GM18861 (cell line): ENCODE measurements around the gene FNTB.
"Not testable (repeated sequence)": the region's sequence is repeated elsewhere in the genome, so short reads cannot be mapped to it uniquely, and the experiment has no call there.

ENCODE experiments used
- ATAC-seq: cut with Tn5 transposase; IDR thresholded peaks from one replicate; pipeline ENCODE4 v1.9.1; 2021; ENCODE audit not compliant: unreplicated experiment

The FNTB gene

DNA sequence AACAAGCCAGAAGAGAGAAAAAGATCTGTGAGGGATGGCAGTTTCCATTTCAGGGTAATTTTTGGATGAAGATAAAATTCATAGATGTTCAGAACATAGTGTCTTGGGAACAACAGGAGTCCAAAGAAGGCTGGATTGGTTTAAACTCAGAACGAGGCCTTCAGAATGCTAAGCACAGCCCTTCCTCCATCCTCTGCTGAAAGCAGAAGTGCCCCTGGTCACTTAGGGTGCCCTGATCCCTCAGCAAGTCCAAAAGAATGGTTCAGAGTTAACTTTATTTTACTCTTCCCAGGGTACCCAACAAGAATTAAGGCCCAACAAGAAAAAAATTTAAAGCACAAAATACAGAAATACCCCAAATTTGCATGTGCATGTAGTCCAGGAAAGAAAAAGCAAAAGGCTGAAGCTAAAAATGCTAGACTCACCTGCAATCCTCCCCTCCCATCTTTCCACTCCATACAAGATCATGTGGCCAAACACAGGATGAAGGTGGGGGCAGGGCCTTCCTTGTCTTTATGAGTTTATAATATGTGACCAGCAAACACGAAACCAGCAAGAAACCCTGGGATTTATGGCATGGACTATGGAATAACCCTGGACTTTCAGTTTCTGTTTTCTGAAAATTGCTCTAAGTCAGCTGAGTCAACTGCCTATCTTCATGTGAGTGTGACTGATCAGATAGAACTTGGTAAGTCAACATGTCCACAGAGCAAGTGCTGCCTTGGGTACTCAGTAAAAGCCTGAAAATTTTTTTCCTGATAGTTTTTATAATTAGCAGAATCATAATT is 94.5 kb downstream of the FNTB start:
- ATAC-seq = no peak

- no peak for ATAC-seq
Measured at GRCh38 chr14:65082930-65083329, 96.2 kb downstream of the FNTB start.

DNA sequence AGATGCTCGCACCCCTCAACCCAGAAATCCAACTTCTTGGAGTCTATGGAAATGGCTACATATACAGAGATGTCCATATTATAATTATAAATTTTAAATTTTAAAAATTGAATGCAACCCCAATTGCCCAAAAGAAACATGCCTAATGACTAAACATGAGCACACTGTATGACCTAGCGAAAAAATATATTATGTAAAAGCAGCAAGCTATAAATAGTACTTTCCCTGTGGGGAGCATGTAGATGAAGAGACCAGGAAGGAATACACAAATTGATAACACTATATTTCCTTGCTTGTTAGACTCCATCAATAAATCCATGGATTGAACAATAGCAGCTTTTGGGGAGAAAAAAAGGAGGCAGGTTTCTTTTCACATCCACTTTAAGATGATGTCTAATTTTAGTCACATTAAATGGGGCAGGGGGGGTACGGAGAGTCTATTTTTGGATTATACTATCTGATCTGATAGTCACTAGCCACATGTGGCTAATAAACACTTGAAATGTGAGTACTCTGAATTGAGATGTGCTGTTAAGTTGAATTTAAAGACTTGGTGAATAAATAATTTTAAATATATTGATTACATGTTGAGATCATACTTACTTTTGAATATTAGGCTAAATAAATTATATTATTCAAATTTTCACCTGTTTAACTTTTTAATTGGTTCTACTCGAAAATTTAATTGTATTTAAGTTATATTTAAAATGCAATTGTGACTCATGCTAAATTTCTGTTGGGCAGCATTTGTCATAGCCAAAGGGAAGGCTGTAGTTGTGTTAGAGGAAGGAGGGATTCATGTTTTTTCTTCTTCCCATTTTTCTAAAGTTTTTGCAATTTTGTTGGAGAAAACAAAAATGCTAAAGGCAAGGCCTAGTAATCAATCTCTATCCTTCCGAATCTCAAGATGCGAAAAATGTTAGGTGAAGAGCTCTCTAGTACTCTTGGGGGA is 98.1 kb downstream of the FNTB start:
- no peak for ATAC-seq

DNA sequence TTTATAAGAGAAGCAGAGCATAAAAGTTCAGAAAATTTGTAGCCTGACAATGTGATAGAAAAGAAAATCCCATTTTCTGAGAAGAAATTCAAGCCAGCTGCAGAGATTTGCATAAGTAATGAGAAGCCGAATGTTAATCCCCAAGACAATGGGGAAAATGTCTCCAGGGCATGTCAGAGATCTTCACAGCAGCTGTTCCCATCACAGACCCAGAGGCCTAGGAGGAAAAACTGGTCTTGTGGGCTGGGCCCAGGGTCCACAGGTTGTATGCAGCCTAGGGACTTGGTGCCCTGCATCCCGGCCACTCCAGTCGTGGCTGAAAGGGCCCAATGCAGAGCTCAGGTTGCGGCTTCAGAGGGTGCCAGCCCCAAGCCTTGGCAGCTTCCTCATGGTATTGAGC is 100.0 kb downstream of the FNTB start:
- ATAC-seq = not testable (repeated sequence)

DNA sequence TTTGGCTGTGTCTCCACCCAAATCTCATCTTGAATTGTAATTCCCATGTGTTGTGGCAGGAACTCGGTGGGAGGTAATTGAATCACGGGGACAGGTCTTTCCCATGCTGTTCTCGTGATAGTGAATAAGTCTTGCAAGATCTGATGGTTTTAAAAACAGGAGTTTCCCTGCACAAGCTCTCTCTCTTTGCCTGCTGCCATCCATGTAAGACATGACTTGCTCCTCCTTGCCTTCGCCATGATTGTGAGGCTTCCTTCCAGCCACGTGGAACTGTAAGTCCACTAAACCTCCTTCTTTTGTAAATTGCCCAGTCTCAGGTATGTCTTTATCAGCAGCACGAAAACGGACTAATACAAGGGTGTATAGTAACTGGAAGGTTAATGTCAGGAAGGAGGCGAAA is 101.1 kb downstream of the FNTB start:
- not testable (repeated sequence) for ATAC-seq

DNA sequence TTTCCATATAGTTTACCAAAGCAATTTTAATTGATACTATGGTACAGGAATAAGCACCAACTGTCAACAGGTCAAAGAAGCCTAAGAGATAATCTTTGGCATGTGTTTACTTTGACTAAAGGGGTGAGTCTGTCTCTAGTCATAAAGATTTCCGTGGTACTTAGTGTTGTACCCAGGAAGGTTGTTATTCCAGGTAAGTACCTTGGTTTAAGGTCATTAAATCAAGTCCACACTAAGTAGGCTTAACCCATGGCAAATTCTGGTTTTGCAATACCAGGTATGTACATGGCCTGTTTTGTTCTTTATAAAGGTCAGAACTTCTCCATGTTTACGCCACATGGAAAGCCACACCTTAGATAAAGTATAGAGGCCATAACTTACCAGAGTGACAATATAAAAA is 105.7 kb downstream of the FNTB start:
- ATAC-seq = no peak

- no peak for ATAC-seq
Measured at GRCh38 chr14:65095633-65096205, 109.0 kb downstream of the FNTB start.

GRCh38 chr14:65096323-65097089 is 109.8 kb downstream of the FNTB start:
- ATAC-seq = no peak

DNA sequence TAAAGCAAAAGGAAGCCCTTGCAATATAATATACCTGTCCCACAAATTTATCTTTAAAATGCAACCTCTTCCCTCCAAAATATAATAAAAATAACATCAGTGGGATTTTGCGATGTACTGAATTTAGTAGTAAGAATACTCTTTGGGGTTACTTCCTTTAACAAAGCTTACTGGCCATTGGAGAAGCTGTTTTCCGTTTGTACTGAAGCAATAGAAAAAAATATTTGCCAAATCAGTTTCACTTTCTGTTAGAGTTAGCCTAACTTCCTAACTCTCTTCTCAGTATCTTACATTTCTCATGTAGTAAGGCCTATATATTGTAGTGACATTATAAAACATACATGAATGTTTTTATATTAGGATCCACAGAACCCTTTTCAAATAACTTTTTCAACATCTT is 111.9 kb downstream of the FNTB start:
- no peak for ATAC-seq

GRCh38 chr14:65100922-65101541 is 114.3 kb downstream of the FNTB start:
- ATAC-seq = no peak

DNA sequence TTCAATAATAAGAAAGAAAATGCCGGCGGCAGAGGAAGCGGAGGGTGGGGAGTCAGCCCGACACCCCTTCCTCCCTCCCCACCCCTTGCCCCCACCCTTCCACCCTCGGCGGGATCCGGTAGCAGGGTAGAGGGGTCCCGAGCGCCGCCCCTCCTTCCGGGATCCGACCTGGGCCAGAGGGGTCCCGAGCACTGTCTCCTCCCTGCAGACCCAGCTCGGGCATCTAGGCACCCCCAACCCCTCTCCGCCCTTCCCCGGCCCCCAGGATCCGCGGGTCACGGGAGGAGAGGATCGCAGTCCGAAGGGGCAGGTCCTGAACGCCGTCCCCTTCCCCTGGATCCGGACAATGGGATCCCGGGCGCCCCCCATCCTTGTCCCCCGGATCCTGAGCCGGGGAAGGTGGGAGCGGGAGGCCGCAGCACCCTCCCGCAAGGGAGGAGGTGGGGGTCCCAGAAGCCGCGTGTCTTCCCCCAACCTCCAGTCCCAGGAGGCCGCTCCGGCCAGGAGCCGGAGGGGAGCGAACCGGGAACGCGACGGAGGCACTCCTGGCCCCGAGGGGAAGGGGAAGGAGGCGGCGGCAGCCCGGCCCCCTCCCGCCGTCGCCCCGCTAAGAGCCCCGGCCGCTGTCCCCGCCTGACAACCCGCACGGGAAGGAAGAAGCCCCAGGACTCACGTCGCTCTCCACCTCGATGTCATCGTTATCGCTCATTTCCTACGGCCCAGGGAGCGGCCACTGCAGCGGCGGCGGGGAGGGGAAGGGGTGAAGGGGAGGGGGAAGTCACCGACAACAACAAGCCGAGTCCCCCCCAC is 115.1 kb downstream of the FNTB start:
- ATAC-seq = peak; percentile 2

- peak; percentile 69 for ATAC-seq
Measured at GRCh38 chr14:65102441-65103149, 115.9 kb downstream of the FNTB start, which contains the start of gene MAX. MAX (minus strand) TSS chr14:65102517; CDS start chr14:65102339, 178 bp downstream.

DNA sequence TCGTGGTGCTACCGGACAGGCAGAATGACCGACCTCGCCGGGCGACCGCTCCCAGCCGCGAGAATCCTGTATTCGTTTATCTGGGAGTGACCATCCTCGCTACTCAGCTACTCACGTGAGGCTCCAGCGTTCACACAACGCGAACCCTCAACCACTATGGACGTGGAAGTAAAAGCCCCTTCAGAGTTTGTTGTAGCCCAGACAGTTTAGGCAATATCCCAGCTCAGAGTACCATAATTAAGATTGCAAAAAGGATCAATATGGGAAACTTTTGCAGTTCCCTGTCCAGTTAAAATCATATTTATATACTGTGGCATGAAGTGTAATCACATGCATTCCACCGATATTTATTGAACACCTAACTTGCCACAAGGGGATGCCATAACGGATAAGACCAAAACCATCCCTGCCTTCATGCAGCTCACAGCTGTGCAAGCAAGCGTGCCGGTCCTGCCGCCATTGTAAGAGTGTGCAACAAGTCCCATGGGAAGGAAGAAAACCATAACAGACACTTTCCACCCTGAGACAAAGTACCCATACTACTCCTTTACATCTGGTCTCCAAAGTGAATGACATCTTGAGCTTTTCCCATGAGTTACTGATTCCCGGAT is 116.6 kb downstream of the FNTB start:
- no peak for ATAC-seq

DNA sequence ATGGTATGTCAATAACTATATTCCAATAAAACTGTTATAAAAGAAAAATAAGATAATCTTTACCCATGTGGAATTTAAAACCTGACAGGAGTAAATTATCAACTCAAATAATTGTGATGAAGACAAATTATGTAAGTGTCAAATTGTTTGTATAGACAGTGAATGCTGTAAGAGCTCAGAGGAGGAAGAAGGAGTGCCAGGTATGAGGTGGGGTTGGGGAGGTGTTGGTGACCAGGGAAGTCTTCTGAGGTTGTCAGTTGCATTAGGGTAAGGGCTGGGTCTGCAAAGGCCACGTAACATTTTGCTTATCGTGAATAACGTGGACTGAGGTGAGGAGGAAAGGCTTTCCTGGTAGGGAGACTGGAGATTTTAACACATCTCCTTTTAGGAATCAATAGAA is 118.1 kb downstream of the FNTB start:
- no peak for ATAC-seq

GRCh38 chr14:65106316-65106715 is 119.6 kb downstream of the FNTB start:
- no peak for ATAC-seq

DNA sequence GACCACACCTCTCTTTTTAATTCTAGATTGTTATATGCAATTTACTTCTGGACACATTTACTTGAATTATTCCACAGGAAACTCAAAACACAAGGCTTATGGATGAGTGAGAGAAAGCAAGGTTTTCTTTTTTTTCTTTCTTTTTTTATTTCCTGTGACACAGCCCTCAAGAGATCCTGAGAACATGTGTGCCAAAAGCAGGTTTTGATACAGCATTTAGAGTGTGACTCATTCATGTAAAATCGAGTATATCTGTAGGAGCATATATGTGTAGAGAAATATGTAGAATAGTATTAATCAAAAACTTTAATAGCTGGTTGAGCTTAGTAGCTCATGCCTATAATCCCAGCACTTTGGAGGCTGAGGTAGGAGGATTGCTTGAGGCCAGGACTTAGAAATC is 120.0 kb downstream of the FNTB start:
- no peak for ATAC-seq

DNA sequence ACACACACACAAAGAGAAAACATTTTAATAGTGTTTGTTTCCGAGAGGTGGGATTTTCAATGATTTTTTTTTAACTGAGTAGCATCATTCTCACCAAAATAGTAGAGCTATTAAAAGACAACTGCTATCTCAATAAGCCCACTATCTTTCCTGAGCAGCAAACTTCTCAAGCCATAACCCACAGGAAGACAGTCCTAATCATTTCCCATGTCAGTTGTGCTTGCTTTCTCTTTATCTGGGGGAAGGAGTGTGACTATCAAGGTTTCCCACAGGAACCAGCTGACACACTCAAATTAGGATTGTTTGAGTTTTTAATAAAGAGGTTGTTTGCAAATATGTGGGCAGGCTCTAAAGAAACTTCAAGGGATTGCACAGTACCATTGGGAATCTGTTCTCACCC is 120.5 kb downstream of the FNTB start:
- no peak for ATAC-seq

DNA sequence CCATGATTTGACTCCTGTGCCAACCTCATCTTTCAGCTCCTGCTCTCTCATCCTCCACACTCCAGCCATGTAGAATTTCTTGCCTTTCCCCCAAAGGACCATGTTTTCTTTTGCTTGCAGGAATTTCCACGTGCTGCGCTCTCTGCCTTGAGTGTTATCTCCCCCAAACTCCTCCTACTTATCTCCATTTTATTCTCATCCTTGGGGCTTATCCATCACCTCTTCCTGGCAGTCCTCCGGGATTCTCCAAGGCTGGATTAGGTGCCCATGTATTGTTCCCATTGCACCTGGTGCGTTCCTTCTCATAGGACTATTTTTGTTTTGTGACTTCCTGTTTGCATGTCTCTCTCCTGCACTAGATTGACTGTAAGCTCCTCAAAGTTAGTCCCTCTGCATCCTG is 122.7 kb downstream of the FNTB start:
- ATAC-seq = no peak

- ATAC-seq = no peak
Measured at GRCh38 chr14:65110525-65110924, 123.8 kb downstream of the FNTB start.
